HepG2 (cell line): ENCODE data around the gene TTLL12.

Experiments
- CTCF ChIP-seq: sonication (generic); formaldehyde crosslinking; IDR thresholded peaks from 2 replicates; pipeline ENCODE4 v1.5.0; 2020; ENCODE audit warnings: mild to moderate bottlenecking, missing genetic modification reagents, moderate library complexity
- E2F1 ChIP-seq: sonication (generic); formaldehyde crosslinking; IDR thresholded peaks from 2 replicates; pipeline ENCODE4 v1.5.0; 2020; ENCODE audit warnings: missing genetic modification reagents
- EEA1 ChIP-seq: sonication (generic); formaldehyde crosslinking; IDR thresholded peaks from 2 replicates; pipeline ENCODE4 v1.5.1; 2020; ENCODE audit warnings: mild to moderate bottlenecking, missing genetic modification reagents, borderline replicate concordance
- EED ChIP-seq: sonication (generic); formaldehyde crosslinking; IDR thresholded peaks from 2 replicates; pipeline ENCODE4 v1.5.0; 2020; ENCODE audit warnings: mild to moderate bottlenecking, missing genetic modification reagents
- EZH2 ChIP-seq: conservative IDR thresholded peaks from 2 replicates; pipeline ENCODE4 v1.6.1; 2012; ENCODE audit warnings: mild to moderate bottlenecking, low read depth, low read length, moderate library complexity
- NFE2L2 ChIP-seq: fragments of 150-350 bp; IDR thresholded peaks from 2 replicates; pipeline ENCODE4 v1.6.1; 2014; ENCODE audit warnings: low read length
- PBX2 ChIP-seq: IDR thresholded peaks from 2 replicates; pipeline ENCODE4 v1.6.1; 2016; ENCODE audit warnings: control low read depth
- POLR2A ChIP-seq, 2 experiments: IDR thresholded peaks; 2 replicates each; pipeline ENCODE4 v1.6.1; 2011; ENCODE audit warnings: low read depth in 2 of 2, low read length in 2 of 2, mild to moderate bottlenecking in 1 of 2, moderate library complexity in 1 of 2; ENCODE audit not compliant: insufficient read depth in 1 of 2
- SMAD3 ChIP-seq: sonication (generic); formaldehyde crosslinking; IDR thresholded peaks from 2 replicates; pipeline ENCODE4 v1.4.0; 2020; ENCODE audit warnings: missing genetic modification reagents
- SUZ12 ChIP-seq: fragments of 150-350 bp; IDR thresholded peaks from 2 replicates; pipeline ENCODE4 v1.6.1; 2014; ENCODE audit warnings: low read depth, low read length
- ZBTB37 ChIP-seq: sonication (generic); formaldehyde crosslinking; IDR thresholded peaks from 2 replicates; pipeline ENCODE4 v1.4.0; 2020; ENCODE audit warnings: mild to moderate bottlenecking, missing genetic modification reagents
- ZNF280B ChIP-seq: sonication (generic); formaldehyde crosslinking; IDR thresholded peaks from 2 replicates; pipeline ENCODE4 v1.5.0; 2020; ENCODE audit warnings: missing genetic modification reagents, mild to moderate bottlenecking, borderline replicate concordance

GRCh38 chr22:43199541-43199940 lies 12.6 kb upstream of the TTLL12 start:
- TF ChIP-seq POLR2A (IDR thresholded peaks at IDR 0.05; ENCODE audit: insufficient read depth in 1 of 2, low read depth in 2 of 2, low read length in 2 of 2) (no peak), SMAD3 (CRISPR knock-in tag) (no peak), EED (no peak), ZBTB37 (no peak), CTCF (no peak), EEA1 (CRISPR knock-in tag) (no peak), PBX2 (CRISPR knock-in tag) (no peak), NFE2L2 (no peak), EZH2 (no peak), SUZ12 (no peak), E2F1 (CRISPR knock-in tag) (no peak), ZNF280B (CRISPR knock-in tag) (no peak)
